OCI-LY1 (cell line): ENCODE measurements around the gene SLC6A8.
"Not testable (repeated sequence)": the region's sequence is repeated elsewhere in the genome, so short reads cannot be mapped to it uniquely, and the experiment has no call there.

Source experiments
- H2AFZ ChIP-seq: fragments of 200-600 bp; sonication (generic), shearing (Covaris generic); 2 replicates; pipeline ENCODE4 v1.6.0; 2014; ENCODE audit warnings: antibody characterized with exemption, mild to moderate bottlenecking, low read length
- H3F3A ChIP-seq: fragments of 200-600 bp; sonication (generic), shearing (Covaris generic); 2 replicates; pipeline ENCODE4 v1.6.0; 2014; ENCODE audit warnings: mild to moderate bottlenecking, antibody characterized with exemption, low read length, moderate library complexity; ENCODE audit not compliant: insufficient read depth
- H3K27ac ChIP-seq: fragments of 200-600 bp; sonication (generic); 2 replicates; pipeline ENCODE4 v1.5.1; 2014; ENCODE audit warnings: low read length, mixed run types, mild to moderate bottlenecking, low read depth; ENCODE audit not compliant: poor library complexity, severe bottlenecking
- H3K27me3 ChIP-seq: fragments of 200-600 bp; sonication (generic); 2 replicates; pipeline ENCODE4 v1.6.0; 2014; ENCODE audit warnings: antibody characterized with exemption, mild to moderate bottlenecking, low read length, moderate library complexity; ENCODE audit not compliant: insufficient read depth
- H3K36me3 ChIP-seq: fragments of 200-600 bp; sonication (generic); 2 replicates; pipeline ENCODE4 v1.6.1; 2014; ENCODE audit warnings: mild to moderate bottlenecking, antibody characterized with exemption, low read length, moderate library complexity, mixed read lengths; ENCODE audit not compliant: insufficient read depth
- H3K4me1 ChIP-seq: fragments of 200-600 bp; sonication (generic); 2 replicates; pipeline ENCODE4 v1.5.1; 2014; ENCODE audit warnings: mild to moderate bottlenecking, low read length, moderate library complexity; ENCODE audit not compliant: insufficient read depth, severe bottlenecking
- H3K4me2 ChIP-seq: fragments of 200-600 bp; sonication (generic), shearing (Covaris generic); 2 replicates; pipeline ENCODE4 v1.6.1; 2014; ENCODE audit warnings: low read length
- H3K4me3 ChIP-seq: fragments of 200-600 bp; sonication (generic); 2 replicates; pipeline ENCODE4 v1.5.1; 2014; ENCODE audit warnings: low read length, low read depth, mild to moderate bottlenecking, mixed read lengths; ENCODE audit not compliant: poor library complexity, severe bottlenecking
- H3K79me2 ChIP-seq: fragments of 200-600 bp; shearing (Covaris generic); 2 replicates; pipeline ENCODE4 v1.6.1; 2016; ENCODE audit warnings: mixed run types, low read length, mixed read lengths; ENCODE audit not compliant: insufficient read depth
- H3K9ac ChIP-seq: fragments of 200-600 bp; sonication (generic), shearing (Covaris generic); 2 replicates; pipeline ENCODE4 v1.6.1; 2014; ENCODE audit warnings: mild to moderate bottlenecking, low read length, mixed read lengths
- H3K9me2 ChIP-seq: fragments of 200-600 bp; sonication (generic), shearing (Covaris generic); 2 replicates; pipeline ENCODE4 v1.6.1; 2014; ENCODE audit warnings: low read depth, mild to moderate bottlenecking, low read length, mixed read lengths
- H3K9me3 ChIP-seq: fragments of 200-600 bp; shearing (Covaris generic); 2 replicates; pipeline ENCODE4 v1.6.1; 2014; ENCODE audit warnings: low read length, mixed read lengths
- H4K20me1 ChIP-seq: fragments of 200-600 bp; sonication (generic), shearing (Covaris generic); 2 replicates; pipeline ENCODE4 v1.6.0; 2016; ENCODE audit warnings: mild to moderate bottlenecking, low read length; ENCODE audit not compliant: insufficient read depth
- CTCF ChIP-seq: fragments of 200-600 bp; sonication (generic), shearing (Covaris generic); IDR thresholded peaks from 2 replicates; pipeline ENCODE4 v1.5.1; 2017; ENCODE audit warnings: mild to moderate bottlenecking, antibody characterized with exemption, low read length, moderate library complexity, mixed read lengths
- EZH2 ChIP-seq: fragments of 200-600 bp; sonication (generic), shearing (Covaris generic); IDR thresholded peaks from 2 replicates; pipeline ENCODE4 v1.8.0; 2017; ENCODE audit warnings: borderline replicate concordance, mixed run types, mild to moderate bottlenecking, antibody characterized with exemption, low read length, moderate library complexity, mixed read lengths

SLC6A8 gene

GRCh38 chrX:153743468-153744209 lies 55.9 kb downstream of the SLC6A8 start:
- H3K79me2 ChIP-seq, H3K4me1 ChIP-seq, H3K27ac ChIP-seq, H3K4me3 ChIP-seq, H3K27me3 ChIP-seq, H3K36me3 ChIP-seq, H3K9me2 ChIP-seq, H3F3A ChIP-seq, H3K4me2 ChIP-seq, H4K20me1 ChIP-seq, H3K9me3 ChIP-seq, H3K9ac ChIP-seq, H2AFZ ChIP-seq: not testable (repeated sequence)

DNA sequence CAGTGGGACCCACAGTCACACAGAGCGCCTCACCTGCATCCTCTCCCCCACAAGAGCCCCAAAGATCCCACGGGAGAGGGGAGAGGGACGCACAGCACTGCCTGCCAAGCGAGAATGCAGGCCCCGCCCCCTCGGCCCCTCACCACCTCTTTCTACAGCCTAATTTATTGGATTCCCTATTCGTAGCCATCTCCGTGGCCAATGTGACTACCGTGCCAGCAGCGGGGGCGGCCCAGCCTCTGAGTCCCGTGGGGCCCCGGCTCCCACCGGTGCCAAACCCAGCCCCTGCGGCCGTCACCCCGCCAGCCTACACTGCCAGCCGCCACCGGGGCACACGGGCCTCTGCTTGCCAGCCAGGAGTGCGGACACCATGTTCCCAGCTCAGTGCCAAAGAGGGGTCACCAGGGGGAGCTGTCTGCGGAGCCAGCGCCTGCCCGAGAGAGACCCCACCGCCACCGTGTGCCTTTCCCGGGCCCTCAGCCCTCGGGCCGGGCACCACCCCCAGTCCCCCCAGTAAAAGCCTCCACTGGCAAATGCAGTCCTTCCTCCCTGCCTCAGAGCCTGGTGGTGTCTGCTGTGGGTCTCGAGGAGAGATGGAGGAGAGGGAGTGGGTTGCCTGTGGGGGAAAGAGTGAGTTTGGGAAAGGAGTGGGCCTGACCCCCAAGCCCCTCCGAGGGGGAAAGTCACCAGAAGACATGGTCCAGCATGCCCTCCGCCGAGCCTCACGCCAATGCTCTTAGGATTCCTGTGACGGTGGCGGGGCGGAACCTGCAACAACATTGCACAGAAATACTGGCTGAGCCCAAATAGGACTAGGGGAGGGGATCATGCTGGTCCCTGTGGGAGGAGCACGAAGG lies 56.7 kb downstream of the SLC6A8 start:
- no peak for TF ChIP-seq EZH2
- no peak for TF ChIP-seq CTCF

DNA sequence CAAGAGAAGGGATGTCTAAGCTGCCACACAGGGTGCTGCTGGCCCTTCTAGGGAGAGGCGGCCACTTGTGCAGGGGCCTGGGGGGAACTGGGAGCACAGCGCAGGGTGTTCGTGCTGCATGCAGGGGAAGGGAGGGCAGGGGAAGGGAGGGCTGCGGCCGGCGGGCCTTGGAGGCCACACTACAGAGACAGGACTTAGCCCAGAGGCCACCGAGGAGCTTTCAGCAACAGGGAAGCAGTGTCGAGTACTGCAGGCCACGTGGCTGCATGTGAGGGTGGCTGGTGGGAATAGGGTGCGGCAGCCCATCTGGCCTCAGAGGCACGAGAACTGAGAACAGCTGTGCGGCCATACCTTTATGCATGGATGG lies 57.3 kb downstream of the SLC6A8 start:
- not testable (repeated sequence) for H3K27me3 ChIP-seq, H3K27ac ChIP-seq, H3K36me3 ChIP-seq, H3F3A ChIP-seq, H3K4me1 ChIP-seq, H3K9me3 ChIP-seq, H3K4me2 ChIP-seq, H3K9me2 ChIP-seq, H3K4me3 ChIP-seq, H3K9ac ChIP-seq, H3K79me2 ChIP-seq, H4K20me1 ChIP-seq, H2AFZ ChIP-seq

More for the DNA sequence above, 56.7 kb downstream of the SLC6A8 start:
- H3F3A ChIP-seq = no peaks in the 10 kb centered on the region
- no peak overlapping the region for H3K4me3 ChIP-seq
- no peaks in the 10 kb centered on the region for H3K79me2 ChIP-seq
- no peaks in the 10 kb centered on the region for H3K9me2 ChIP-seq
- no peaks in the 10 kb centered on the region for H4K20me1 ChIP-seq
- H3K9ac ChIP-seq = no peak overlapping the region
- H2AFZ ChIP-seq = no peak overlapping the region
- H3K9me3 ChIP-seq = no peaks in the 10 kb centered on the region
- H3K27me3 ChIP-seq = no peaks in the 10 kb centered on the region
- no peaks in the 10 kb centered on the region for H3K36me3 ChIP-seq
- no peak overlapping the region for H3K4me2 ChIP-seq
- no peaks in the 10 kb centered on the region for H3K4me1 ChIP-seq
- no peak overlapping the region for H3K27ac ChIP-seq
